HuH-7.5 (cell line): ENCODE measurements around the gene ANKMY2.
"Not testable (repeated sequence)": the region's sequence is repeated elsewhere in the genome, so short reads cannot be mapped to it uniquely, and the experiment has no call there.

Source experiments
- DNase-seq: peaks from one replicate; pipeline ENCODE4 v3.0.0; 2011; ENCODE audit warnings: low spot score

Gene ANKMY2

GRCh38 chr7:16626388-16626787, 19.2 kb downstream of the ANKMY2 start:
- no peak for DNase-seq

DNA sequence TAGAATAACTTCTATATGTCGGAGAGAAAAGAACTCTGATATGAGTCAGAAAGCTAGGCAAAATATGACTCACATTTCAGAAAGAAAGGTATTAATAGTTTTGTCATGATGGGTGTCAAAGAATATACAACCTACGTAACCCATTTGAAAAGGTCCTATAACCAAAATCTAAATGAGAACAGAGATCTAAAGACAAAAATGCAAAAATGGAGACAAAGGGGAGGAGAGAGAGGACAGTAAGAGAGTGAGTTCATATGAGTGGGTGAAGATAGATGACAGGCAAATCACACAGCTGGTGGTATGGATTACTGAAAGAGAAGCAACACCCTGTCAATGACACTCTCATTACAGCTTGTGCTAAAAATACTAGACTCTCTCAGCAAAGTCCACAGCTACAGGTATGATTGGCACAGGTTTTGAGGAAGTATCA, 25.6 kb downstream of the ANKMY2 start:
- no peak for DNase-seq

- no peak for DNase-seq
These were observed 29.0 kb downstream of the ANKMY2 start for GRCh38 chr7:16616542-16616941.

DNA sequence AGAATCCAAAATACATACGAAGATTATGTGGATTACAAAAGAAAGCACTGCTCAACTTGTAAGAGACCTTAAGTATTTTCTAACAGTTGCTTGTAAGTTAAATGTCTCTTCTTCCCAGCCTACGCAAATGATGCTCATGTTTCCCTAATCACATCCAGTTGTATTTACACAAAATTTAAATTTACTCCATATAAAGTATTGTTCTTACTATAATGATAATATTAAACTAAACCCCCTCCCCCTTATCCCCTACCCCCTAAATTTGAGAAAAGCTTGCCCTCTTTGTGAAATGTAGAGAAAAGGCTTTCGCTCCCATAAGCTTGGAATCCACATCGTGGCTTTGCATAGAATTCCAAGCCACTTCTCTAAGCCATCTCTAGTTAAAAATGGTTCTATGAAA, 29.4 kb downstream of the ANKMY2 start:
- DNase-seq = no peak

DNA sequence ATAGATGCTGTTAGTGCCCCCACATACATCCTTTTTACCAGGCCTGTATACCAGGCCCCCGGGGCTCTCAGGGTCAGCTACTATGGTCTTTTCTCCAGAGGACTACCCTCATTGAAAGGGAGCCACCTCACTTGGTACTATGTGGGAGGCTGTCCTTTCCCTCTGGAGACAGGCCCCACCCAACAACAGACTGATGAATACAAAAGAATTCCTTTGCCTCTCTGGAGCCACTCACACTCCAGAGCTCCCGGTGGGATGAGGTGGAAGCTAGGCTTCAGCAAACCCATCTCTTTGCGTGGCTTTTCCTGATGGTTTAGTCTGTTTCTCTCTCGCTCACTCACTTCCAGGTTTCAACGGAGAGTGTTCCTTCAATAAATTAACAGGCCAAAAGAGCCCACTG, 30.3 kb downstream of the ANKMY2 start:
- DNase-seq = no peak

DNA sequence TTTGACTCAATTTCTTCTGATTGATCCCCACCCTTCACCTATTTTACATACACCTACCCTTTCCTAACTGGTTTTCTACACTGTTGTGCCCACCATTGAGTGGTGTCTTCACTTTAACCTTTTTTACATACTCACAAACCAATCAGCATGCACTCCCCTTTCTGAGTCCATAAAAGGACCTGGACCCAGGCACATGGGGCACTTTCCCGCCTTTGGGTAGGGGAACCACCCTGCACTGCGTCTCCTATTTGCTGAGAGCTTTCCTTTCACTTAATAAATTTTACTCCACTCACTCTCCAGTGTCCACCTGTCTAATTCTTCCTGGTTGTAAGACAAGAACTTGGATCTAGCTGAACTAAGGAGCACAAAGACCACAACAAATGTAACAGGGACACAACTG, 33.8 kb downstream of the ANKMY2 start:
- no peak for DNase-seq

DNA sequence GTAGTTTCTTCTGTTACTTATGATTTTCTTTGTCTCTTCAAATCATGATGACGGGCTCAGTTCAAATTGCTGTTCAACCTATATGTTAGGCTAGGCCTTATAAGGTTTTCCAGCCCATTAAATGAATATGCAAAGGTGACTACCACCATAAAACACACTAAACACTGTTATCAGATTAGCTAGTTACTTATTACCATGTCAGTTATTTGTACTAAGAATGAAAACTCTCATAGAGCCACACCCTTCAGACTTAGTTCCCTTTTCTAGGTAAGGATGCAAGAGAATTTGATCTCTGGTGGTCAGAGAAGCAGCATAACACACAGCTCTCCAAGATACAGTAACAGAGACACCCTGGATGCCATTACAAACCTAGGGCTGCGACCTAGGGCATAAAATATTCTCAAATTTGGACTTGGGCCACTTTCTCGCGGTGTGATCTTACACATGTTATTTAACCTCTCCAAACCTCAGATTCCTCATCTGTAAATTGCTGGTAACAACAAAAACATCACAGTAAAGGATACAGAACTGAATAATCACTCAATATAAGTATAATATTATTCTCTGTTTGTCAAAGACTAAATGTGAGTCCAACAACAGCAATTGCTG, 35.6 kb downstream of the ANKMY2 start:
- DNase-seq = peak; percentile 47

DNA sequence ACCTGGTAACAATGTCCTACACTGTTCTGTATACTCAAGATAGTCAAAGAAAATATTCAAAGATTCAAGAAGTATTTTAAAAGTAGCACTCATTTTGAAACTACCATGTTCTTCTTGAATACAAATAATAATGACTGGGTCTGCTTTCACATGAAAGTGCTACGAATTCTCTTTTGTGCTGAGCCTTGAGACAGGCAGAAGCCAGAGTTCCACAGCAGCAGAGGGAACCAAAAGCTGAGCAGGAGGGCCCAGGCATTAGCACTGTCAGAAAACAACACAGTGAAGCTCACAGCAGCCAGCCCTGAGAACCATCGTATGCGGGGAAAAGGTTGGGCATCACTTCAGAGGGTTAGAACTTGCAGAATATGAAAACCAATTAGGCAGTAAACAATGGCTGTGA, 38.9 kb downstream of the ANKMY2 start:
- DNase-seq = no peak

DNA sequence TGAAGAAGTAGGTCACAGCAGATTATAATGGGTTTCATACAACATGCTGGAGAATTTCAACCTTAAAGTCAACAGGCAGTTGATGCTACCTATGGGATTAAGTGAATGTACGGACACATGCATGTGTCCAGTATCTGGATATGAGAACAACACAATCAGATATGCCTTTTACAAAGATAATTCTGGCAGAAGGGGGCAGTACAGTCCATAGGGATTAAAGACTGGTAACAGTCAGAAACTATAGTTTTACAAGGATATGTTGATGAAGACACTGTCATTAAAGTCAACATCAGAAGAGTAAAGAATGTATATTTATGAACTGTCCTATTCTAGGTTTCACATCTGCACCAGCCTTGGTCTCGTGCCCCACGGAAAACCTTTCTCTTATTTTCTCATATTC, 41.5 kb downstream of the ANKMY2 start:
- DNase-seq = no peak

GRCh38 chr7:16603633-16604032, 41.9 kb downstream of the ANKMY2 start:
- no peak for DNase-seq

- no peak for DNase-seq
These were observed 45.7 kb downstream of the ANKMY2 start for GRCh38 chr7:16599860-16600259.

DNA sequence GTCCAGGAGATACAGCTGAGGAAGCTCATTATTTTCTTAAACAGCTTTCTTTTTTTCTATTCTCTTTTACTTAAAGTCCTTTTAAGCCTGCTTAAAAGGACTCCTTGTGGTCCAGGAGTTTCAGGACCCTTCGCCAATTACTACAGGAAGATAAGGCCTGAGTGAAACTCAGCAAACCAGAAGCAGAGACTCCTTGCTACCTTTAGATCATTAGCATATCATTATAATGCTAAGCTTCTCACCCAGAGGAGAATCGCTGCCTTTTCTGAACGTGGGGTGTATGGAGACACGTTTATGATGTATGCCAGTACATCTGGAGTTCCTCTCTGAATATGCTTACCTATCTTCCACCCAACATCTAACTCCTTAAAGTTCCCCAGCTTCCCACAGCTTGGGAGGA, 47.5 kb downstream of the ANKMY2 start:
- DNase-seq = no peak

DNA sequence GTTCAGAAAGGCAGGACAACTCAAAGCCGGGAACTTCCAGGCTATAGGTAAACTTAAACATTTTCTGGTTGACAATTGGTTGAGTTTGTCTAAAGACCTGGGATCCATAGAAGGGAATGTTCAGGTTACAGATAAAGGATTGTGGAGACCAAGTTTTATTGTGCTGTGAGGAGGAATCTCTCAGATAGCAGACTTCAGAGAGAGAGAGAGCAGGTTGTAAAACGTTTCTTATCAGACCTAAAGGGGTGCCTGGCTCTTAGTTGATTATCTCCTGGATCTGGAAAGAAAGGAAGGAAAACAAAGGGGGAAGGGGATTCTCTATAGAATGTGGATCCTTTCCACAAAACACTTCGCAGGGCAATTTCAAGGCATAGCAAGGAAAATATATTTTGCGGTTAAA, 50.0 kb downstream of the ANKMY2 start:
- DNase-seq = not testable (repeated sequence)

GRCh38 chr7:16594676-16595075, 50.9 kb downstream of the ANKMY2 start:
- DNase-seq = no peak

DNA sequence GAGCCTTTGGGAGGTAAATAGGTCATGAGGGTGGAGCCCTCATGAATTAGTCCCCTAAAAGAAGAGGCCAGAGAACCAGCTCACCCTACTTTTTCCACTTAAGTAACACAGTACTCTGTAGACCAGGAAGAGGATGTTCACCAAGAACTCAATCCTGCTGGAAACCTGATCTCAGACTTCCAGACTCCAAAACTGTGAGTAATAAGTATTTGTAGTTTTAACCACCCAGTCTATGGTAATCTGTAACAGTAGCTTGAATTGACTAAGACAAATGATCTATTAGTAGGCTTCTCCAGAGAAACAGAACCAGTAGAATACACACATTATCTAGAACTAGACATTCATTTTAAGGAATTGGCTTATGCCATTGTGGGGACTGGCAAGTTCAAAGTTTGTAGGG, 51.5 kb downstream of the ANKMY2 start:
- no peak for DNase-seq

- DNase-seq = no peak
These were observed 53.2 kb downstream of the ANKMY2 start for GRCh38 chr7:16592395-16592794.

DNA sequence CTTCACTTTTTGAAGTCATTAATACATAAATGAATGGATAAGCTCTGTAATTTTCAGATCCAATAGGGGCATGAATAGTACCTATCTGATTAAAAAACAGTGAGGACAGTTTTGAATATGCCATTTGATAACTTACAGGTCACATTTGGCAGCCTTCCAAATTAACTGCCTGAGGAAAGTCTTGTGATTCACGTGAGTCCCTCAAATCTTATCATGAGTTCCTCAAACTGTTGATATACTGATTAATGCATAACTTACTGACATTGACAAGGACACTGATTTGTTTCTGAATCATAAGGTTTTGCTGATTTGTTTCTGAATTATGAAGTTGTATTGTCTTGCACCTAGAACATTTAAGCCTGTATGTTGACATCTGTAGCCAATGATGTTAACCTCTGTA, 55.1 kb downstream of the ANKMY2 start:
- DNase-seq = no peak

DNA sequence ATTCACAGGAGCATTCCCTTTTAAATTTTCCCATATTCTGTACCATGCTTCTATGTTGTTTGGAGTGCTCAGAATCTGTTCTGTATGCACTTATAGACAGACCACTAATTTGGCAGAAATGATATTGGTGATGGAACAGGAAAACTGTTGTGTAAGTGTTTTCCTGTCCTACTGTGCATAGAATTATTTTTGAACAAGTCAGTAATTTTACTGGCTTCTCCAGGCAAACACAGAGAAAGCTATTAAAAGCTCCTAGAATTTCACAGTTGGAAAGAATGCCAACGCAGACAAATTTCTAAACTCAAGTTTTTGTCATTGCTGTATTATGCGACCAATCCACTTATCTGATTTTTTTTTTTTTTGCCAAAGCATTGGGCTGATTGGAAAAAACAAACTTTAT, 55.7 kb downstream of the ANKMY2 start:
- no peak for DNase-seq

GRCh38 chr7:16587790-16588189, 57.8 kb downstream of the ANKMY2 start:
- no peak for DNase-seq

- no peak for DNase-seq
These were observed 58.4 kb downstream of the ANKMY2 start for GRCh38 chr7:16587129-16587528.

GRCh38 chr7:16586081-16586874, 59.3 kb downstream of the ANKMY2 start:
- DNase-seq = no peak

DNA sequence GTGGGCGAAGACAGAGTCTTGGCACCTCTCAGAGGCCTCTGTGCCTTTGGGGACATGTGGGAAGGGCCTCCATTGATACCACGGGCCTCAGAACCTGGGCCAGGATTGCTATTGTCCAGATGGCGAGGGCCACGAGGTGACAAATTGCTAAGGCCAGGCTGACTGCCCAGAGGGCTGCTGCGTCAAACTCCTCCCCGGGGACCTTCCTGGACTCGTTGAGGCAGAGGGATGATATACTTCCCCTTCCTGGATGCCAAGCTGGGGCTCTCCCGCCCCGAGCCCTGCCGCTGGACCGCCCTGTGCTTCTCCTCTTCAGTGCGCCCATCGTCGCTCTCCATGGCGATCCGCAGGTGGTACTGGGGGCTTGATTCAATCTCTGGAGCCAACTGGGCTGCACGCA, 60.0 kb downstream of the ANKMY2 start:
- no peak for DNase-seq

DNA sequence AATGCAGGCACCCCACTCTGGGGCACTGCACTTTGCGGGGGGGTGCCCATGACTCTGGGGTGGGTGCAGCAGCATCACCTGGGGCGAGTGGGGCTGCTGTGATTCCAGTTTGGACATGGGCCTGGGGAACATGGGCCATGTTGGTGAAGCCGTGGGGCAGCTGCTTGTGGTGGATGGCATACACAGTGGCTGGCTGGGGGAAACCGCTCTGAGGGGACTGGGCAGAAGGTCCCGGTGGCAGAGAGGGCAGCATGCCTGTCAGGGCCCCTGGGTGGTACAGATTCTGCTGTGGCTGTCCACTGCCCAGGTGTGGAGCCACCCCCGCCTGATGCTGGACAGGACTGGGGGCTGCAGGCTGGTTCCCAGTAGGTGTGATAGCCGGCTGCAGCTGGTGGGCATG, 61.7 kb downstream of the ANKMY2 start:
- no peak for DNase-seq

DNA sequence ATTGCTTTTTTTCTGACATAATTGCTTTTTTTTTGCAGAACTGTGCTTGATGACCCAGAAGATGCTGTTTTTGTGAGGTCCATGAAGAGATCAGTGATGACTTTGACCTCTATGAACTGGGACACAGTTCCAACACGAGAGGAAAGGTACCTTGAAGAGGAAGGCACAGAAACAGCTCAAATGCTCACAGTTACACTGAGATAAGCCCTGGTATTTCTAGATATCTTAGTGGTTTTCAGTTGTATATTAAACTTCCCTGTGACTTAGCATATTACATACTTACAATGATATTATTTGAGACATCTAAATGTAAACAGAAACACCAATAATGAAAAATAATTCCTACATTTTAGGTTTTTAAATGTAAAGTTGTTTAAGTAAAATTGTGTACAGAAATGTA, 64.3 kb downstream of the ANKMY2 start:
- DNase-seq = no peak
